Measurements from ENCODE around the gene ALAS1.
"Not testable (repeated sequence)": the region's sequence is repeated elsewhere in the genome, so short reads cannot be mapped to it uniquely, and the experiment has no call there.

ALAS1 gene

DNA sequence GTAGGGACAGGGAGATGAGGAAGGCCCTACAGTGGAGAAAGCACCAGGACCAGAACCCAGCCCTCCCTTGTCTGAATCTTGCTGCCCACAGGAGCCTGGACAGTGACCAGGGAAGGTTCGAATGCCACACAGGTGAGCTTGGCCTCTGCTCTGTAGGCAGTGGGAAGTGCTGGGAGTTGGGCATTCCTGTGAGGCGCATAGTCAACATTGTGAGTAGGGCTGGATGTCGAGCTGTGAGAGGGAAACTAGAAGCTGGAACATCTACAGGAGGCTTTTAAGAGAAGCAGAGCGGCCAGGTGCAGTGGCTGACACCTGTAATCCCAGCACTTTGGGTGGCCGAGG lies 20.3 kb upstream of the ALAS1 start:
- DNase-seq, result no peak

DNA sequence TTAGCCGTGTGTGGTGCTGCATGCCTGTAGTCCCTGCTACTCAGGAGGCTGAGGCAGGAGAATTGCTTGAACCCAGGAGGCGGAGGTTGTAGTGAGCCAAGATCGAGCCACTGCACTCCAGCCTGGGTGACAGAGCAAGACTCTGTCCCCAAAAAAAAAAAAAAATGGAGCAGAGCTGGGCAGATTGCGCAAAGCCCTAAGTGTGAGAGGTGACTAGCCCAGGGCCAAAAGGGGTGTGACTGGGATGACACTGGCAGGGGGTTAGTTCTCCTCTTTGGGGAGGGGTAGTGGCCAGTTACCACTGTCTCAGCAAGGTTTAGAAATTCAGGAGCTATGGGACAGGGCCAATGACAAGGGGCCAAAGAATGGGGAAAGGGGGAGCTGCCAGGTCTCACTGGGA lies 19.8 kb upstream of the ALAS1 start:
- not testable (repeated sequence) for DNase-seq

DNA sequence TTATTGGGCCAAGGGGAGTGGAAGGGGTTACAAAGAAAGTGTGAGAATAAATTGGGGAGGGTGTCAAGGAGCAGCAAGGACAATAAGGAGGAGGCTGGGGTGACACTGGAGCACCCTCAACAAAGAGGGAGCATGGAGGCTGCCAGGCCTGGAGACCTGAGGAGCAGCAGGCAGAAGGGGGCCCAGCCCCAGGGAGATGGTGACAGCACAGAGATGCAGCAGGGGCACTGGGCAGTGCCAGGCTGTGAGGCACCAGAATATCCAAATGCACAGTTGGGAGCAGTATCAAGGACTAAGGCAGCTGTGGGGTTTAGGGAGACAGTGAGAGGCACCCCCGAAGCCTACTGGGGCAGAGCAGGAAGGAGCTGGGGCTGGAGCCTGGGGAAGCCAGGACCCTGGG lies 19.4 kb upstream of the ALAS1 start:
- no peak for DNase-seq

DNA sequence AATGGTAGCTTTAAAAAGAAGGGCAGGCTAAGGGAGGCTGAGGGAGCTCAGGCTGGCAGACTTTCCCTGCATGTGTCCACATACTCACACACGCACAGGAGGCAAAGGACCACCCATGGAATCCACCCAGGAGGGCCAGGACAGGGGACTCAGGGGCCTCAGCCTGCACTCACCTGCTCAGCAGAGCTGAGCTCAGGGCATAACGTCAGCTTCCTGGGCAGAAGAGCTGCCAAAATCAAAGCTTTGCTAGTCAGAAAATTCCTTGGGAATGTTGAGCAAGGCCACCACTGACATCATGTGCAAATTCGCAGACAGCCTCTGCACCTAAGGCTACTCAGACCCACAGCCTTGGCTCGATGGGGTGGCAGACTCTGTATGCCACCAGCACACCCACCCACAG lies 16.4 kb upstream of the ALAS1 start:
- no peak for DNase-seq

DNA sequence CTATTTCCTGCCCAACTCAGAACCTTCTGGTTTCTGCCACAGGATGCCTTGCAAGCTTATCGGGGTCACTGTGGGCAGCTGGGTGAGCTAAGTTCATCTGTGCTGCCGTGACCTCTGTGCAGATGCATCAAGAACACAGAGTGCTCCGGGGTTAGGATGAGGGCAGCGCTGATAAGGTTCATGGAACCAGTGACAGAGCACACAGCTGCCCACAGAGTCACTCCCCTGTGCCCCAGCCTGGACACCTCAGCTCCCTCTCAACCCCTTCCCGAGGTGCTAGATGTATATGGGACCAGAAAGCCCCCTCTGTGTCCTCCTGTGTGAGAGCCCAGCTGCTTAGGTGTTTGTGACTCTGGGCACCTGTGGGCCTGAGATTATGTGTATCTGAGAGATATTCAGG lies 15.8 kb upstream of the ALAS1 start:
- DNase-seq, result no peak

DNA sequence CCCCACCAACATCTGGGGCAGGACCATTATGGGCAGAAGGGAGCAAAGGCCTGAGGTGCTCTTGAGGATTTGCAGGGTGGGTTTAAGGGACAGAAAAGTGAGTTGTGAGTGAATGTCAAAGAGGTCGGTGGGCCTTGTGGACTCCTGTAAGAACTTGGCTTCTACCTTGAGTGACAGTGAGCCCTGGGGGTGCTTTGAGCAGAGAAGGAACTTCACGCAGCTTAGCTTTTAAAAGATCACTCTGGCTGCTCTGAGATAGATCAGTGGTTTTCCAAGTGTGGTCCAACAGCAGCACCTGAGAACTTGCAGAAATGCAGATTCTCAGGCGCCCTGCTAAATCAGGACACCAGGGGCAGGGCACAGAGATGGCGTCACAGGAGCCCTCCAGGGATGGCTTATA lies 15.3 kb upstream of the ALAS1 start:
- DNase-seq, result no peak

DNA sequence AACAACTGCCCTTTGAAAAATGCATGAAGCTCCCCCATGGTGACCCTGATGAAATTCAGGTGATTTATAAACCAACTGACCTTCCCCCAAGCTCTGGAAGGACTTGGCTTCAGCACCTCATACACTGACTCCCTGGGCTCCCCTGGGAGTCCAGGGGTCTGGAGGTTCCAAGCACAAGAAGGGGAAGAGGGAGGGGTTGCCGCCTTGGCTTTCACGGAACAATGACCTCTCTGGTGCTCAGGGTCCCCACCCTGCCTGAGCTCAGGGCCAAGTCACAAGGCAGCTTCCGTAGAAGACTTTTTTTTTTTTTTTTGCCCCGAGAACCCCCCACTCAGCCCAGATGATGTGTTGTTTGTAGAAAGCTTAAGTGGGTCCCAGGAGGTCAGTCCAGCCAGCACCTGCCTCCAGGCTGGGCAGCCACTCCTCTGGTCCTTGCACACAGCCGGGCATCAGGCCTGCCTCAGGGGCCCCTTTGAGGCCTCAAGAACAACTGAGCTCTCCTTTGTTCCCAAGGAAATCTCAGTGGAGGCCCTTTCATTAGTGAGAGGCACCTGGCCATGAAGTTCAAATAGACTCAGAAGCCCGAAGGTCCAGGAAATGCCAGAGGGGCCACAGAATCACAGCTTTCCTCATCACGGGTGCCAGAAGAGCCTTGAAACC lies 14.0 kb upstream of the ALAS1 start:
- no peak for DNase-seq

DNA sequence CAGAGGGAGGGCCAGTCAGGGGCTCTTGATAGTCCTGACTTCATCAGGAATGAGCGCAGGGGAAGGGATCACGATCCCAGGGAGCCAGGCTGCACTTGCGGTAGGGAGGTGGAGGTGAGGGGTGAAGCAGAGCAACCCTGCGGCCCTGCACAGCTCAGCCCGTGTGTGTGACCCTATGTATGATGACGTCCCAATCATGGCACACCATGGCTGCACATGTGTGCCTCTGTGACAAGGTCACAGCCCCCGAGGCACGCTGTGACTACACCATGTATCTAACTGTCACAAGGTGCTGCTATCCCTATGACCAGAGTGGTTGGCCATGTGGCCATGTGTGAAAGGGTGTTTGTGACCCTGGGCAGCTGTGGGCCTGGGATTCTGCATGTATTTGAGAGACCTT lies 13.3 kb upstream of the ALAS1 start:
- no peak for DNase-seq

DNA sequence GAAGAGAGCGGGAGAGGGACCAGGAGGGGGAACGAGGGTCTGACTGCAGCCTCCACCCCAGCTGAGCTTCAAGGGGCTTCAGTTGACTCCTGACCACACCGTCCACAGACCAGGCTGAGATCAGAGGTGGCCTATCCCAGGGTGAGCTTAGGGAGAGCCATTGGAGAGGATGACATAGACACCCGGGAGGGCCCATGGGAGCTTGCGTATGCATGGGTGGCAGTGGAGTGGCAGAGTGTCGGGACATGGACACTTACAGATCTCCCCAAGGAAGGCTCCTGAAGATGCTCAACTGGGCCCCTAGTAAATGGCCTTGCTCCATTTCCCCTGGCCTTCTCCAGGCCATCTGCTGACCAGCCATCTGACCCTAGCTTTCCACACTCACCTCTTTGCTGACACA lies 12.6 kb upstream of the ALAS1 start:
- DNase-seq, result no peak

DNA sequence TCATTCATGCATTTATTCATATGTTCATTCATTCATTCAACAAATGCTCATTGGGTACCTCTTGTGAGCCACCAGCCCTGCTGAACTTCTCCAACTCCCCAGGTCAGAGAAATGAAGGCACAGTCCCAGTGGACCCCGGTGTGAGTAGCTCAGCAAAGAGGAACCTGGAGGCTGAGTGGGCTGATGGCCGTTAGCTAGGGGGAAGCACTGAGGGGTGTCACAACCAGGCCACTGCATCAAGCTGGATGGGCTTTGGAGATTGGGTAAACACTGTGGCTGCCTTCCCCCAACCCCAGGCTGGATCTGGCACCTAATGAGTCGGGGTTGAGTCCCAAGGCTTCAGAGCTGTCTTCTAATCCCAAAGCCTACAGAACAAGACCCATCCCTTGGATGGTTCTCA lies 12.1 kb upstream of the ALAS1 start:
- no peak for DNase-seq

DNA sequence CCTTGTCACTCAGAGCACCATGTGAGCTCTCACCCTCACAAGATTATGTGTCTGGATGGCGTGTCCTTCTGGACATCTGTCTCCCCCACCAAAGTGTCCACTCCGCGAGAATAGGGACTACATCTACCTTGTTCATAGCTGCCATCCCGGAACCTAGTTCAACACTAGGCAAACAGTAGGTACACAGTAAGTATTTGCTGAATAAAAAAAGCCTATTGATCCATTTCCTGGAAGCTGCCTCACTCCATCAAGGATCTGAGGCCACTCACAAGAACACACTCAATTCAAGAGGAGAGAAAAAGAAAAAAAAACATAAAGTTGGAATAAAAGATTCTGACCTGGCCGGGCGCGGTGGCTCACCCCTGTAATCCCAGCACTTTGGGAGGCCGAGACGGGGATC lies 11.2 kb upstream of the ALAS1 start:
- no peak for DNase-seq

DNA sequence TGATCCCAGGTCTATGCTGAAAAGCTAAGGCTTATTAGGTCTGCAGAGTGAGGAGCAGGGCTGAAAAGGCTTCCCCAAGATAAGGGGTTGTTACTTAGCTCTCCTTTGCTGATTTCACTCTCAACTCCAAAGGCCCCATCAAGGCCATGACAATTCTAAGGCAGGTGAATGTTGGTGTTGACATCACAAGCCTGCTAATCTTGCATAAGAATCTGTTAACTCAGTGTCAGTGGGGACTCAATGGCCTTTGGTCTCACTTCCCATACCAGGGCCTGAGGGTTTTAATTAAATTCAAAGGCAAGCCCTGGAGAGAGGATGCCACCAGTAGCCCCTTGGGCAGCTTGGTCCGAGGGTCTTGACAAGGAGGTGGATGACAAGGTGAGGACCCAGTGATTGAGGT lies 9.4 kb upstream of the ALAS1 start:
- no peak for DNase-seq

DNA sequence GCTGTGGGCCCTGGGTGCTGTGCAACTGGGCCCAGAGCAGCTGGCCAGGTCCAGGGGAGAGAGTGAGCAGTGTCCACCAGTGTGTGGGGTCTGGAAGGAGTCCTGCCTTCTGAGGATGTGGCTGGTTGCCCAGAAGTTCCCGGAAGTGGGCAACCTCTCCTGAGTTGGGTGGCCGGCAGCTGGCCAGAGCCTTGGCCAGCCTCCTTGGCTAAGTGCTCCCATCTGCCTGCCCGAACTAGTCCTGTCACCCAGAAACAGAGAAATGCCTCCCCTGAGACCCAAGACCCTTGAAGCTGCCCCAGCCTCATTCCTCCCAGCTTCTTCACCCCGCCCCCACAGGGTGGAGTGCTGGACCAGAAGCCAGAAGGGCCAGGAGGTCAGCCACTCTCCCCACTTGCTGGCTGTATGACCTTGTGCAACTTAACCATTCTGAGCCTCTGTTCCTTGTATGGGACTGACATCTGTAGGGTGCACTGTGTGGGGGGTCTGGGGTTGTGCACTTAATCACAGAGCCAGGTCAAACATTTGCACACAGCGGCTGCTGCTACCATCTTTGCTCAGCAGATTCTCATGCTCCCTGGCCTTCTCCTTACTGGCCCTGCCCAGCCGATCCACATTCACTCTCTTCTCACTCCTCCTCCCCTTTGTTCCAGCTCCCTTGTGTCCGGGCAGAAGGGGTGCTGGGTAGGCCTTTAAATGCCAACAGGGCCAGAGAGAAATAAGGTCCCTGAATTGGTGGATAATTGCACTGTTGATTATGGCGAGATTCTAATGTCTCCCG lies 7.5 kb upstream of the ALAS1 start:
- no peak for DNase-seq

DNA sequence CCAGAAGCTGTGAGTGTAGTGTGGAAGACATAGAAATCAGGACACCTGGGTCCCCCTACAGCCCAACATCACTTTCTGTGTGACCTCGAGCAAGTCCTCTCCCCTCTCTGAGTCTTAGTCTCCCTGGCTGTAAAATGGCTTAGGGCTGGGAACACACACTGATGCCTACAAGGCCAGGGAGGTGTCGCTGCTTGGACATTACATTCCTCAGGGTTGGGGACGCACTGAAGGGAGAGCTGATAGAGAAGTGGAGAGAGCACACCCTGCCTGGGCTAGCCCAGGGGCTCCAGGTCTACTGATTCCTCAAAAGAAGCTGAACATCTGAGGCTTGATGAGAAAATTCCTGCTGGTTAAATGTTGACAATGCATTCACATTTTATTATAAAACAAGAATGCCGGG lies 6.3 kb upstream of the ALAS1 start:
- no peak for DNase-seq

DNA sequence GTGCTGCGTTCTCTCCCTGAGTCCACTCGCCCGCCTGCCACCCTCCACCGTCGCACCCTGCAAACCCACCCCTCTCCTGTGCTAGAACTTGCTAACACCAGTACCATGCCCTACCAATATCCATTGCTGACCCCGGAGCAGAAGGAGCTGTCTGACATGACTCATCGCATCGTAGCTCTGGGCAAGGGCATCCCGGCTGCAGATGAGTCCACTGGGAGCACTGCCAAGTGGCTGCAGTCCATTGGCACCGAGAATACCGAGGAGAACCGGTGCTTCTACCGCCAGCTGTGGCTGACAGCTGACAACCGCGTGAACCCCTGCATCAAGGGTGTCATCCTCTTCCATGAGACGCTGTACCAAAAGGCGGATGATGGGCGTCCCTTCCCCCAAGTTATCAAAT lies 4.9 kb upstream of the ALAS1 start:
- DNase-seq, result no peak

DNA sequence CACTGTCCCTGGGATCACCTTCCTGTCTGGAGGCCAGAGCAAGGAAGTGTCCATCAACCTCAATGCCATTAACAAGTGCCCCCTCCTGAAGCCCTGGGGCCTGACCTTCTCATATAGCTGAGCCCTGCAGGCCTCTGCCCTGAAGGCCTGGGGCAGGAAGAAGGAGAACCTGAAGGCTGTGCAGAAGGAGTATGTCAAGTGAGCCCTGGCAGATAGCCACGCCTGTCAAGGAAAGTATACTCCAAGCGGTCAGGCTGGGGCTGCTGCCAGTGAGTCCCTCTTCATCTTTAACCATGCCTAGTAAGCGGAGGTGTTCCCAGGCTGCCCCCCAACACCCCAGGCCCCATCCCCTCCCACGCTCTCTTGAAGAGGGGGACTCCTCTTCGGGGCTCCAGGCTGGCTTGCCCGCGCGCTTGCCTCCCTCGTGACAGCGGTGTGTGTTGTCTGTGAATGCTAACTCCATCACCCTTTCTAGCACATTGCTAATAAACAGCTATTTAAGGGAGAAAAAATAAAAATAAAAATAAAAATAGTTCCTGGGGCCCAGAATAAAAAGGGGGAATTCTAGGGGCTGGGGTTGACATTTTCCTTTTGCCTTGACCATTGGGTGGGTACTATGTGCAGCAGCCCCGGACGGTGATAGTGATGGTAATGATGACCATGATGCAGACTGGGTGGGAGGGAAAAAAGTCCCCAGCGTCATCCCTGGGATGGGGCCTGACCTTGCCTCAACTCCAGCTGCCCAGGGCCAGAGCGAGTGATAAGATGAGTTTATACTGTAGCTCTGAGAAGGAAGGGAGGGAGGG lies 3.3 kb upstream of the ALAS1 start:
- no peak for DNase-seq

DNA sequence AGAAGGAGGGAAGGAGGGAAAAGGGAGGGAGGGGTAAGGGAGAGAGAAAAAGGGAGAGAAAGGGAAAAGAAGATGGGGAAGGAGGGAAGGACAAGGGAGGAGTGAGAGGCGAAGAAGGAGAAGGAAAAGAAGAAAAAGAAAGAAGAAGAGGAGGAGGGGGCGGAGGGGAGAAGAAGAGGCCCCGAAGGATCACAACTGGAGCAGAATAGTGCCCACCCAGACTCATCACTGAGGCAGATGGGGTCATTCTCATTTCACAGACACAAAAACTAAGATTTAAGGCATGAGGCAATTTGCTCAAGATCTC lies 2.7 kb upstream of the ALAS1 start:
- DNase-seq, result no peak

DNA sequence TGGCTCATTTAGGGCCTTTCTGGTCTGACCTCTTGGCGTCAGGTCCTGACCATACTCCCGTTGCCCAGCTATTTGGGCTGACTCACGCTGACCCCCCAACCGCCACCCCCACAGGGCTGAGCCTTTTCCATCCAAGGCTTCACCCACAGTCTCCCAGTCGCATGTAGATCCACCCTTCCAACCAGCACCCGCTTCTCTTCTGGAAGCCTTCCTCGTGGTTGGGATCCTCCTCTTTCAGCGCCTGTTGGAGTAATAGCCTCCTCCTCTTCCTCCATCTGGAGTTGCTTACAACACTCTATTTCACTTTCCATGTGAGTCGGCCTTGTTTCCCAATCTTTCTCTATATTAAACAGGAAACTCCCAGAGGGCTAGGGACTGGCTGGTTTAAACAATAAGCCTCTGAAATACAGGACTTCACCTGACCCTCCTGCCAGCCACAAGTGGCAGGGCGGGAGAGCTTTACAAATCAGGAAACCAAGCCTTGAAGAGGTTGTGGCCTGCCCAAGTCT lies 2.1 kb upstream of the ALAS1 start:
- no peak for DNase-seq

DNA sequence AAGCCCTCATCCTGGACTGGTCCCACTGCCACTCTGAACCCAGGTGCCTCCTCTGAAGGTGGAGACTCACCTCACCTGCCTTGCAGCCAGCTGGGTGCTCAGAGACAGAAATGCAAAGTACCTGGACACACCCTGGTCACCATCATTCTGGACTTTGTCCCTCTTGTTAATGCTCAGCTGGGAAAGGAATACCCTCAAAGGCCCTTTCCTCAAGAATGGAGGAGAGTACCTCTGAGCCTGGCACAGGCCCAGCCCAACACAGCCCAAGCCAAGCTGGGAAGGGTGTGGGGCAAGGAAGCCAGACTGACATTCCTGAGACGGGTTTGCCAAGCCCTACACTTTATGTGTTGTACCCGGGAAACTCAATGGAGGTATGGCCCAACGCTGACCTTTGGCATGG lies 983 bp upstream of the ALAS1 start:
- DNase-seq, result no peak

DNA sequence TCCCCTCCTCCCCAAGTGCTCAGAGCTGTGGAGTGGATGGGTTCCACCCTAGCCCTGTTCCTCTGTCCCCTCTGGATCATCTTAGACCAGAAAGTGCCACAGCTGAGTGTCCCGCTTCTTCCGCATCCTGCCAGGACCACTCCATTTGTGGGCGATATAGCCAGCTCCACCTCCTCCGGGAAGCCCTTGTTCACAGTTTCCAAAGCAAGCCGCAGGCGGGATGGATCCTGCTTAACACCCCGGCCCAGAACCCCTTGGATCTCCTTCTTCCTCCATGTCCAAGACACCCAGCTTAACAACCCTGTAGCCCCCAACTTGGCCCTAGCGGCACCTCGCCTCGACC lies 490 bp upstream of the ALAS1 start:
- no peak for DNase-seq

DNA sequence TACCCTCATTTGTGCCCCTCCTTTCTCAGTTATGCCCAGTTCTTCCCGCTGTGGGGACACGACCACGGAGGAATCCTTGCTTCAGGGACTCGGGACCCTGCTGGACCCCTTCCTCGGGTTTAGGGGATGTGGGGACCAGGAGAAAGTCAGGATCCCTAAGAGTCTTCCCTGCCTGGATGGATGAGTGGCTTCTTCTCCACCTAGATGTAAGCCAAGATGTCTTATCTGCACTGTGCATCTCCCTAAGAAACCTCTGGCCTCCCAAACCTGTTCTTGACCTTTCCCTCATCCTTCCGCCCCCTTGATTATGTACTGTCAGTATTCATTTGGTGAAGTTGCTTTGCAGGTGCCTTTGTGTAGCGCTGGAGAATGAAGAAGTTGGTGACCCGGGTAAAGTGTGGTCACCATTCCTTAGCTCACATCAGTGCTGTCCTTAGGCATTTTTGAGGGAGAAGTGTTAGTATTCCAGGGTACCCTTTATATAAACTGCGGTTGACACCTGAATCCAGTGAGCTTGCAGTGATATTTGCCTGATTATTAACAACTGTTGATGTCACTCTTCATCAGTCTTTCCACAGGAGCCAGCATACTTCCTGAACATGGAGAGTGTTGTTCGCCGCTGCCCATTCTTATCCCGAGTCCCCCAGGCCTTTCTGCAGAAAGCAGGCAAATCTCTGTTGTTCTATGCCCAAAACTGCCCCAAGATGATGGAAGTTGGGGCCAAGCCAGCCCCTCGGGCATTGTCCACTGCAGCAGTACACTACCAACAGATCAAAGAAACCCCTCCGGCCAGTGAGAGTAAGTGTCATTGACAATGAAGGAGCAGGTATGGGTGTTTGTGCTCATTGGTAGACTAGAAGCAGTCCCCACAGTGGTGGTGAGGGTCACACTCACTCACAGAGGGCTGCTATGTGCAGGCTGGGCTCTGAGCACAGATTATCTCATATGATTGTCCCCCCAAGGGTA lies 966 bp downstream of the ALAS1 start:
- no peak for DNase-seq

DNA sequence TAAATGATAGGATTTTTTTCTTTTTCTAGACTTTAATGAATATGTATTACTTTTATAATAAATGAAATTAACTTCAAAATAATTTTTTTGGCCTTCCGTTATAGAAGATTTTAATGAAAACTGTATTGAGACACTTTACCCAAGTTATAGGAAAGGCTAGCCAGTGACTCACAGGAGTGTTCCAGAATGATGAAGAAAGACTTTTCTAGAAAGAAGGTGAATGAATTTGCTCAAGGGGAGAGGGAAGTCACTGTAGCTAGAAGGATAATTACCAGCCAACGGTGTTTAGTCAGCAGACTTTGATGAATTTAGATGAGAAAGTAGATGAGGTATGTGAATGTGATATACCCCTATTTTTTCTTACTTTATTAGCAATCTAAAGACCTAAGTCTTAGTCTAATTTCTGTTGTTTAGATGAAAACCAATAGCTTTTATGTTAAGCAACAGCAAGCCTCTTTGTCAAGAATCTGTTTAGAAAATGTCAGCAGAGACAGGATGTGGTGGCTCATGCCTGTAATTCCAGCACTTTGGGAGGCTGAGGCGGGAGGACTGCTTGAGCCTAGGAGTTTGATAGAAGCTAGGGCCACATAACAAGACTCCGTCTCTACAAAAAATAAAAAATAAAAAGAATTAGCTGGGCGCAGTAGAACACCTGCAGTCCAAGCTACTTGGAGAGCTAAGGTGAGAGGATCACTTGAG lies 3.2 kb downstream of the ALAS1 start:
- no peak for DNase-seq
